Transverse colon (tissue), 4 donors: ENCODE results near the gene WTIP. TPM values are rescaled to one million over a fixed set of nuclear protein-coding genes. Genes with fewer than 3 reads are reported as not detected.
"Not testable (repeated sequence)": the region's sequence is repeated elsewhere in the genome, so short reads cannot be mapped to it uniquely, and the experiment has no call there.

Experiments used
- DNase-seq: peaks from one replicate; pipeline ENCODE4 v3.0.0-alpha.2; 2019
- H3K27ac ChIP-seq, 4 donors: fragments of 200-600 bp; sonication (generic); 2 replicates each; pipeline ENCODE4 v1.5.1; 2016 to 2018; ENCODE audit warnings: inconsistent platforms in 4 of 4
- H3K27me3 ChIP-seq: fragments of 200-600 bp; sonication (generic); 2 replicates; pipeline ENCODE4 v1.5.1; 2017; ENCODE audit warnings: inconsistent platforms
- H3K36me3 ChIP-seq, 4 donors: fragments of 200-600 bp; sonication (generic); 2 replicates each; pipeline ENCODE4 v1.5.1; 2017 to 2019; ENCODE audit warnings: inconsistent platforms in 4 of 4
- H3K4me1 ChIP-seq, 4 donors: fragments of 200-600 bp; sonication (generic); 2 replicates each; pipeline ENCODE4 v1.5.1; 2017 to 2020; ENCODE audit warnings: inconsistent platforms in 4 of 4
- H3K4me3 ChIP-seq, 4 donors: fragments of 200-600 bp; sonication (generic); 1 replicate in 1 of 4; 2 replicates in 3 of 4; pipeline versions ENCODE4 v1.5.1 to v1.6.1; 2017 to 2019; ENCODE audit warnings: inconsistent platforms in 4 of 4
- H3K9me3 ChIP-seq, 2 donors: fragments of 200-600 bp; sonication (generic); 2 replicates each; pipeline ENCODE4 v1.5.1; 2017 to 2019; ENCODE audit warnings: inconsistent platforms in 2 of 2
- CTCF ChIP-seq, 5 experiments: fragments of 200-600 bp in 3 of 5; fragments of 450-650 bp in 2 of 5; sonication (generic) in 3 of 5; IDR thresholded peaks; 1 replicate in 2 of 5; 2 replicates in 3 of 5; pipeline ENCODE4 v1.5.1; 2016 to 2017; ENCODE audit warnings: antibody characterized with exemption in 5 of 5, inconsistent platforms in 3 of 5, mild to moderate bottlenecking in 2 of 5, moderate library complexity in 1 of 5
- EP300 ChIP-seq: sonication (generic); formaldehyde crosslinking; IDR thresholded peaks from one replicate; pipeline ENCODE4 v1.6.1; 2017; ENCODE audit warnings: antibody characterized with exemption, low read depth
- POLR2A ChIP-seq: fragments of 450-650 bp; IDR thresholded peaks from one replicate; pipeline ENCODE4 v1.6.1; 2016; ENCODE audit warnings: antibody characterized with exemption, mild to moderate bottlenecking, moderate library complexity
- POLR2AphosphoS5 ChIP-seq, 3 donors: sonication (generic); formaldehyde crosslinking; IDR thresholded peaks; one replicate each; pipeline ENCODE4 v1.6.1; 2016; ENCODE audit warnings: antibody characterized with exemption in 3 of 3
- WGBS, 2 donors: methylation state at CpG; one replicate each; pipeline ENCODE4 v1.1.5; 2018; ENCODE audit warnings: low coverage in 1 of 2; 5-methylcytosine and 5-hydroxymethylcytosine counted together
- in situ Hi-C, 4 donors: fragments of 200-750 bp; cut with MboI; loops; one replicate each; pipeline versions ENCODE4 v1.15.0 to v1.15.1; 2017; ENCODE audit warnings: low sequenced_read_pairs in 3 of 4, low pct_ligation_motif_present in 1 of 4, low pct_unique_long_range_greater_than_20kb in 1 of 4
- intact Hi-C: fragments of 100-400 bp; cut with DNase I; formaldehyde crosslinking; loops from one replicate; pipeline ENCODE4 v1.15.1; 2023; ENCODE audit warnings: low total_unique reads
- total RNA-seq, 4 donors: library from RNA; depleted of rRNA; stranded (reverse); fragments of >200 nt; gene quantifications; one replicate each; pipeline ENCODE4 v1.1.0, GENCODE V29; 2016

The WTIP gene
- total RNA-seq, 4 donors from 2014 or later: 0.60 to 4.1 (median 2.2) TPM

GRCh38 chr19:34468409-34468808 is 13.1 kb upstream of the WTIP start:
- Histone ChIP-seq H3K36me3 (peaks cover 0 to 72% (median 32%) of the 10 kb centered on the region in 4 donors), H3K4me1 (no peaks in the 10 kb centered on the region), H3K27ac (no peak overlapping the region), H3K4me3 (no peak overlapping the region), H3K9me3 (no peaks in the 10 kb centered on the region), H3K27me3 (no peaks in the 10 kb centered on the region)
- in situ Hi-C loops (no loop called here), intact Hi-C loops (no loop called here)
- 64 to 75% methylated on average over 1 of the region's 1 CpG for WGBS, 2 donors
- TF ChIP-seq POLR2A (no peak), CTCF (IDR thresholded peaks at IDR 0.05) (no peak), EP300 (no peak), POLR2AphosphoS5 (IDR thresholded peaks at IDR 0.05) (no peak)
- no peak for DNase-seq

DNA sequence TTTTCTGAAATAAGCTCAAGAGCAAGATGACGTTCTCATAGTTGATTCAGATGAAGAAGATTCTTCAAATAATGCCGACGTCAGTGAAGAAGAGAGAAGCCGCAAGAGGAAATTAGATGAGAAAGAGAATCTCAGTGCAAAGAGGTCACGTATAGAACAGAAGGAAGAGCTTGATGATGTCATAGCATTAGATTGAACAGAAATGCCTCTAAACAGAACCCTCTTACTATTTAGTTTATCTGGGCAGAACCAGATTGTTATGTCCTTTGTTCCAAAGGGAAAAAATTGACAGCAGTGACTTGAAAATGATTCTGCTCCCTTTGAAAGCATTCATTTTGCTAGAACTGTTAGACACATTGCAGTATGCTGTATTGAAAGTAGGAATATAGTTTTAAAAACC is 12.5 kb upstream of the WTIP start:
- WGBS, 2 donors: 85 to 87% methylated on average over 5 of the region's 5 CpGs
- in situ Hi-C loops, H3K4me1 ChIP-seq, H3K9me3 ChIP-seq, intact Hi-C loops, DNase-seq, H3K27ac ChIP-seq, H3K4me3 ChIP-seq, H3K27me3 ChIP-seq: not testable (repeated sequence)
- H3K36me3 ChIP-seq: peaks cover 0 to 66% (median 28%) of the 10 kb centered on the region in 4 donors

DNA sequence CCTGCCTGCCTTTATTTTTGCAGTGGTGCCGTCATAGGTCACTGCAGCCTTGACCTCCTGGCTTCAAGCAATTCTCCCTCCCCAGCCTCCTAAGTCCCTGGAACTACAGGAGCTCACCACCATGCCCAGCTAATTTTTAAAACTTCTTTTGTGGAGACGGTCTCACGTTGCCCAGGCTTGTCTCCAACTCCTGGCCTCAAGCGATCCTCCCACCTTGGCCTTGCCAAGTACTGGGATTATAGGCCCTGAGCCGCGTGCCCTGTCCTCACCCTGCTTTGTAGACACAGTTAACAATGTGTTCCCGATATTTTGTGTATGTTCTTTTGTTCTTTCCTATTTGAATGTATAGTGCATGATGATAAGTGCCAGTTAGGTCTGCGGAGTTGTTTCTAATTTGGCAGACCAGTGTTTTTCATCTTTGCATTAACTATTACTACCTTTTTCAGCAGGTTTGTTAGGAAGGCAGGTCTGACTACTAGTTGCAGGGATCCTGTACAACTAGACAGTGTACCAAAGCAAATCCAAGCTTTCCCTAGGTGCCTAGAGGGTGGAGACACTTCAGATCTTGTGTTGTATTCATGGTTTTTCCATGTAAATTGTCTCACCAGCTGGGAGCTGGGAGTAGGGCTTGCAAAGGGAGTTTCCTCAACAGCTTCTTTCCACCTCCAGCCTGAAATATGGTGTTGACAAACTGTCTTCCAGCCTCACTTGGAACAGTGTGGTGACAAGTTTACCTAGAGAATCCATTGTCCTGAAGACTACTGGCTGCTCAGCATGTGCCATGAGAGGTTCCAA is 9.5 kb upstream of the WTIP start:
- no peaks in the 10 kb centered on the region for H3K27me3 ChIP-seq
- in situ Hi-C loops: no loop called here
- TF ChIP-seq POLR2AphosphoS5 (IDR thresholded peaks at IDR 0.05) (no peak), CTCF (IDR thresholded peaks at IDR 0.05) (no peak), POLR2A (no peak), EP300 (no peak)
- H3K4me3 ChIP-seq: no peak overlapping the region
- H3K9me3 ChIP-seq: no peaks in the 10 kb centered on the region
- 84 to 90% methylated on average over 2 to 8 of the region's 8 CpGs for WGBS, 2 donors
- peaks cover 0 to 38% (median 15%) of the 10 kb centered on the region in 4 donors for H3K36me3 ChIP-seq
- DNase-seq: no peak
- H3K27ac ChIP-seq: no peak overlapping the region
- intact Hi-C loops: no loop called here
- no peaks in the 10 kb centered on the region for H3K4me1 ChIP-seq

GRCh38 chr19:34474233-34474989 is 7.1 kb upstream of the WTIP start:
- intact Hi-C loops: no loop called here
- no peak overlapping the region for H3K27ac ChIP-seq
- 83 to 100% methylated on average over 2 to 4 of the region's 4 CpGs for WGBS, 2 donors

More at GRCh38 chr19:34474233-34474989, 7.1 kb upstream of the WTIP start:
- in situ Hi-C loops: no loop called here
- DNase-seq: no peak
- Histone ChIP-seq H3K9me3 (no peaks in the 10 kb centered on the region), H3K4me3 (no peak overlapping the region), H3K27me3 (no peaks in the 10 kb centered on the region), H3K36me3 (peaks cover 0 to 27% (median 5%) of the 10 kb centered on the region in 4 donors), H3K4me1 (no peaks in the 10 kb centered on the region)
- TF ChIP-seq POLR2AphosphoS5 (IDR thresholded peaks at IDR 0.05) (no peak), POLR2A (no peak), EP300 (no peak)
